Uterus (tissue), 4 donors: ENCODE data around the gene MICALL1. TPM values are rescaled to one million over a fixed set of nuclear protein-coding genes. Genes with fewer than 3 reads are reported as not detected.

ENCODE experiments used
- DNase-seq, 2 donors: peaks; one replicate each; pipeline ENCODE4 v3.0.0-alpha.2; 2019 to 2020
- H3K27ac ChIP-seq, 2 donors: fragments of 200-600 bp; sonication (generic); 1 replicate in 1 of 2; 2 replicates in 1 of 2; pipeline ENCODE4 v1.5.1; 2016 to 2018
- H3K27me3 ChIP-seq, 2 donors: fragments of 200-600 bp; sonication (generic); one replicate each; pipeline ENCODE4 v1.5.1; 2018 to 2019; ENCODE audit warnings: control low read depth in 1 of 2
- H3K36me3 ChIP-seq, 2 donors: fragments of 200-600 bp; sonication (generic); one replicate each; pipeline ENCODE4 v1.5.1; 2019; ENCODE audit warnings: control low read depth in 1 of 2
- H3K4me1 ChIP-seq, 2 donors: fragments of 200-600 bp; sonication (generic); one replicate each; pipeline ENCODE4 v1.5.1; 2018 to 2019; ENCODE audit warnings: control low read depth in 1 of 2
- H3K4me3 ChIP-seq, 2 donors: fragments of 200-600 bp; sonication (generic); 1 replicate in 1 of 2; 2 replicates in 1 of 2; pipeline ENCODE4 v1.5.1; 2018 to 2019; ENCODE audit warnings: mild to moderate bottlenecking in 1 of 2
- H3K9me3 ChIP-seq, 2 donors: fragments of 200-600 bp; sonication (generic); one replicate each; pipeline ENCODE4 v1.5.1; 2019; ENCODE audit warnings: control low read depth in 1 of 2
- CTCF ChIP-seq, 4 experiments: fragments of 200-600 bp in 2 of 4; fragments of 450-650 bp in 2 of 4; sonication (generic) in 2 of 4; IDR thresholded peaks; one replicate each; pipeline ENCODE4 v1.5.1; 2016 to 2019; ENCODE audit warnings: antibody characterized with exemption in 4 of 4, mild to moderate bottlenecking in 2 of 4, moderate library complexity in 1 of 4
- POLR2A ChIP-seq, 2 donors: fragments of 450-650 bp; IDR thresholded peaks; one replicate each; pipeline ENCODE4 v1.6.1; 2016; ENCODE audit warnings: antibody characterized with exemption in 2 of 2, mild to moderate bottlenecking in 1 of 2, moderate library complexity in 1 of 2
- intact Hi-C: fragments of 100-400 bp; cut with DNase I; formaldehyde crosslinking; loops from one replicate; pipeline ENCODE4 v1.15.1; 2023; ENCODE audit warnings: low total_unique reads
- total RNA-seq, 4 donors: library from RNA; depleted of rRNA in 3 of 4; stranded (reverse); fragments of >200 nt in 3 of 4; gene quantifications; one replicate each; pipeline versions ENCODE4 v1.1.0 to v1.2.4, GENCODE V29; 2014 to 2023
- donor health status: DM: yes; HTN: yes; CAD: no.

The MICALL1 gene
- total RNA-seq, 4 donors from 2014 or later: 7.4 to 96.6 (median 46.6) TPM

GRCh38 chr22:37892566-37893335 lies 13.3 kb upstream of the MICALL1 start:
- Histone ChIP-seq H3K36me3 (no peaks in the 10 kb centered on the region), H3K4me1 (peaks cover 6 to 11% of the 10 kb centered on the region in 2 donors), H3K27ac (peak overlapping the region; percentile 71 to 74), H3K27me3 (no peaks in the 10 kb centered on the region), H3K4me3 (no peak overlapping the region), H3K9me3 (no peaks in the 10 kb centered on the region)
- TF ChIP-seq CTCF (IDR thresholded peaks at IDR 0.05) (no peak), POLR2A (IDR thresholded peaks at IDR 0.05) (no peak)
- intact Hi-C loops: no loop called here
- peak; percentile 47 to 52 for DNase-seq

GRCh38 chr22:37893583-37893983 lies 12.5 kb upstream of the MICALL1 start:
- TF ChIP-seq POLR2A (IDR thresholded peaks at IDR 0.05) (no peak), CTCF (IDR thresholded peaks at IDR 0.05) (no peak)
- Histone ChIP-seq H3K27me3 (no peaks in the 10 kb centered on the region), H3K9me3 (no peaks in the 10 kb centered on the region), H3K4me1 (peaks cover 6 to 8% of the 10 kb centered on the region in 2 donors), H3K4me3 (no peak overlapping the region), H3K27ac (peak overlapping the region; percentile 71 to 74), H3K36me3 (no peaks in the 10 kb centered on the region)
- intact Hi-C loops: no loop called here
- no peak for DNase-seq

- peak overlapping the region; percentile 71 to 74 for H3K27ac ChIP-seq
- H3K27me3 ChIP-seq: no peaks in the 10 kb centered on the region
- H3K9me3 ChIP-seq: no peaks in the 10 kb centered on the region
- no peaks in the 10 kb centered on the region for H3K36me3 ChIP-seq
- intact Hi-C loops: loop anchor here (5.0 kb wide), 1 partner anchor 37 kb away; no protein-coding TSS in a partner anchor
- no peak overlapping the region for H3K4me3 ChIP-seq
- no peak for TF ChIP-seq CTCF (IDR thresholded peaks at IDR 0.05)
- TF ChIP-seq POLR2A (IDR thresholded peaks at IDR 0.05): no peak
- H3K4me1 ChIP-seq: peaks cover 6 to 8% of the 10 kb centered on the region in 2 donors
- no peak for DNase-seq
Measured at GRCh38 chr22:37894939-37895670, 11.0 kb upstream of the MICALL1 start.

GRCh38 chr22:37896181-37896592 lies 9.9 kb upstream of the MICALL1 start:
- Histone ChIP-seq H3K27me3 (no peaks in the 10 kb centered on the region), H3K27ac (peak overlapping the region; percentile 71 to 74), H3K4me1 (peaks cover 6 to 8% of the 10 kb centered on the region in 2 donors), H3K9me3 (no peaks in the 10 kb centered on the region), H3K36me3 (no peaks in the 10 kb centered on the region), H3K4me3 (no peak overlapping the region)
- TF ChIP-seq POLR2A (IDR thresholded peaks at IDR 0.05) (no peak), CTCF (IDR thresholded peaks at IDR 0.05) (no peak)
- no peak for DNase-seq
- intact Hi-C loops: loop anchor here (5.0 kb wide), 1 partner anchor 36 kb away; no protein-coding TSS in a partner anchor

GRCh38 chr22:37896939-37897338 lies 9.2 kb upstream of the MICALL1 start:
- Histone ChIP-seq H3K9me3 (no peaks in the 10 kb centered on the region), H3K27ac (peak overlapping the region; percentile 71 to 74), H3K27me3 (no peaks in the 10 kb centered on the region), H3K36me3 (no peaks in the 10 kb centered on the region), H3K4me3 (no peak overlapping the region), H3K4me1 (peaks cover 6 to 8% of the 10 kb centered on the region in 2 donors)
- intact Hi-C loops: loop anchor here (5.0 kb wide), 1 partner anchor 35 kb away; no protein-coding TSS in a partner anchor
- DNase-seq: no peak
- TF ChIP-seq POLR2A (IDR thresholded peaks at IDR 0.05): no peak
- TF ChIP-seq CTCF (IDR thresholded peaks at IDR 0.05): no peak
